ENCODE data around the gene ARHGAP22.

ARHGAP22 gene

GRCh38 chr10:48476279-48476982 lies 128.4 kb downstream of the ARHGAP22 start:
- peaks cover 3% of the 10 kb centered on the region for H3K9me3 Mint-ChIP-seq
- H3K27me3 Mint-ChIP-seq (ENCODE audit: low read depth, poor library complexity), result peaks cover 24% of the 10 kb centered on the region
- no peak overlapping the region for H3K4me3 Mint-ChIP-seq
- H3K4me1 Mint-ChIP-seq, result peaks cover 41% of the 10 kb centered on the region
- TF ChIP-seq CTCF (IDR thresholded peaks at IDR 0.05), result no peak
- no peak for DNase-seq
- no peak overlapping the region for H3K27ac Mint-ChIP-seq
- H3K36me3 Mint-ChIP-seq (ENCODE audit: low read depth), result no peaks in the 10 kb centered on the region

GRCh38 chr10:48475943-48476278 lies 129.0 kb downstream of the ARHGAP22 start:
- TF ChIP-seq CTCF (IDR thresholded peaks at IDR 0.05), result no peak
- H3K27me3 Mint-ChIP-seq (ENCODE audit: low read depth, poor library complexity), result peaks cover 24% of the 10 kb centered on the region
- H3K36me3 Mint-ChIP-seq (ENCODE audit: low read depth), result no peaks in the 10 kb centered on the region
- no peak overlapping the region for H3K4me3 Mint-ChIP-seq
- no peak overlapping the region for H3K27ac Mint-ChIP-seq
- no peak for DNase-seq
- peaks cover 5% of the 10 kb centered on the region for H3K9me3 Mint-ChIP-seq
- H3K4me1 Mint-ChIP-seq, result peaks cover 44% of the 10 kb centered on the region

GRCh38 chr10:48474765-48475365 lies 130.0 kb downstream of the ARHGAP22 start:
- peaks cover 53% of the 10 kb centered on the region for H3K4me1 Mint-ChIP-seq
- H3K9me3 Mint-ChIP-seq, result peaks cover 5% of the 10 kb centered on the region
- no peak overlapping the region for H3K4me3 Mint-ChIP-seq
- no peak overlapping the region for H3K27ac Mint-ChIP-seq
- no peak for DNase-seq
- no peaks in the 10 kb centered on the region for H3K36me3 Mint-ChIP-seq (ENCODE audit: low read depth)
- H3K27me3 Mint-ChIP-seq (ENCODE audit: low read depth, poor library complexity), result peaks cover 24% of the 10 kb centered on the region
- no peak for TF ChIP-seq CTCF (IDR thresholded peaks at IDR 0.05)

DNA sequence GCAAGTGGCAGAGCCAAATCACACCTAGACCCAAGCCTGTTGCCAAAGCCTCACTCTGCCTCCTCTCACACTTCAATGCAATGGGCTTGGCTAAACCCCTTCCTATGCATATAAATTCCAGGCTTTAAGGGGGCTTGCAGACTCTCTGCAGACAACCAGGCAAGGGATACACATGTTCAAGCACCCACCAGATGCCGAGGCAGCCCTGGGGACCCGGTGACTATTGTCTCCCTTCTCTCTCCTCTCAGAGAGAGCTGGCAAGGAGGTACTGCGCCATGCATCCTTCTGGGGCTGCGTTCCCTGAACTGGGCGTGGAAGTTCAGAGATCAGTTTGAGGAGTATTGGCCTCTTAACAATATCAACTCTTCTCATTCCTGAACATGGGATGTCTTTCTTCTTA lies 131.2 kb downstream of the ARHGAP22 start:
- DNase-seq, result no peak
- no peak overlapping the region for H3K4me3 Mint-ChIP-seq
- no peaks in the 10 kb centered on the region for H3K36me3 Mint-ChIP-seq (ENCODE audit: low read depth)
- H3K9me3 Mint-ChIP-seq, result peaks cover 5% of the 10 kb centered on the region
- no peak overlapping the region for H3K27ac Mint-ChIP-seq
- TF ChIP-seq CTCF (IDR thresholded peaks at IDR 0.05), result no peak
- H3K4me1 Mint-ChIP-seq, result peaks cover 58% of the 10 kb centered on the region
- H3K27me3 Mint-ChIP-seq (ENCODE audit: low read depth, poor library complexity), result peaks cover 24% of the 10 kb centered on the region

DNA sequence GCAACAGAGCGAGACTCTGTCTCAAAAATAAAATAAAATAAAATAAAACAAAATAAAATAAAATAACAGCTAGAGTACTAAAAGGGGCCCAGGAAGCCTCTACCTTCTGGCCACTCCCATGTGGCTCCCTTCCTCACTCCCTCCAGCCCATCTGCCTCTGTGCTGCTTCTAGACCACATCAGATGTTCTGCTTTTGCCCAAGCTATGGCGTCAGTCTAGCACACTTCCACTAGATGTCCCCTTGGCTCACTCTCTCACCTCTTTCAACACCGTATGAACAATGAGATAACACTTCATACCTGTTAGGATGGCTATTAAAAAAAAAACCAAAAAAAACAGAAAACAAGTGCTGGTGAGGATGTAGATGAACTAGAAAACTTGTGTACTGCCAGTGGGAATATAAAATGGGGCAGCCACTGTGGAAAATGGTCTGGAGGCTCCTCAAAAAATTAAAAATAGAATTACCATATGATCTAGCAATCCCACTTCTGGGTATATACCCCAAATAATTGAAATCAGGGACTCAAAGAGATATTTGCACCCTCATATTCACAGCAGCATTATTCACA lies 132.3 kb downstream of the ARHGAP22 start:
- no peak for TF ChIP-seq CTCF (IDR thresholded peaks at IDR 0.05)
- H3K4me1 Mint-ChIP-seq, result peaks cover 60% of the 10 kb centered on the region
- no peak overlapping the region for H3K27ac Mint-ChIP-seq
- peaks cover 24% of the 10 kb centered on the region for H3K27me3 Mint-ChIP-seq (ENCODE audit: low read depth, poor library complexity)
- peaks cover 5% of the 10 kb centered on the region for H3K9me3 Mint-ChIP-seq
- H3K36me3 Mint-ChIP-seq (ENCODE audit: low read depth), result no peaks in the 10 kb centered on the region
- no peak for DNase-seq
- H3K4me3 Mint-ChIP-seq, result no peak overlapping the region
